LNCAP (cell line): ENCODE data around the gene MCRS1.

Source experiments
- TF ChIP-seq, protein P1 (sequence below): fragments of 450-650 bp; IDR thresholded peaks from 2 replicates; pipeline ENCODE4 v1.5.1; 2017; ENCODE audit warnings: mild to moderate bottlenecking

MCRS1 gene

DNA sequence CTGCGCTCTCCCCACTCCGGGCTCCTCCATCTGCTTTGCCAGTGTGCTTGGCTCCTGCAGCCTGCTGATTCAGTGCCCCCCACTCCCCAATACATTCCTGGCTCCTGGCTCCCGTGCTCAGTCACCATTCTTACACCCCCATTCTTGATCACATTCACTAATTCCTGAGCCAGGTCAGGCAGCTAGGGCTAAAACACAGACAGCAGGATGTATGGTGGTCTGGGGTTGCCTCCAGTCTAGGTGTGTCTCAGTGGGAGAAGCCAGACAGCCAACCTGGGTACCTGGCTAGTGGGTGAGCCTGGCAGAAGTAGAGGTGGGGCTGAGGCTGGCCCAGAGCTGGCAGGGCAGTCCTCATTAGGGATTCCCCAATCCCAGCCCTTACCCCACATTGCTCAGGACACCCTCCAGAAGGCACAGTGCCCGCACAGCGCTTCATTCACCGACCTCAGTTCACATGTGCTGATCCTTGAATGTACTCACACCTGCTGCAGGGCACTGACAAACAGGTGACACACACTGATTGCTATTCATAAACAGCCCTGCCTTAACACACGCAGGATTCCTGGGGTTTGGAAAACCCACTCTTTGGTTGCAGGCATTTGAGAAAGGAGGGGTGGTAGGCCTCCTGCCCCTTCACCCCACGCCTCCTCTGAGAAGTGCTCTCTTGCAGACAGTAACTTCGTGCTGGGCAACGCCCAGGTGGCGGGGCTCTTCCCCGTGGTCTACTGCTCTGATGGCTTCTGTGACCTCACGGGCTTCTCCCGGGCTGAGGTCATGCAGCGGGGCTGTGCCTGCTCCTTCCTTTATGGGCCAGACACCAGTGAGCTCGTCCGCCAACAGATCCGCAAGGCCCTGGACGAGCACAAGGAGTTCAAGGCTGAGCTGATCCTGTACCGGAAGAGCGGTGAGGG, 27.5 kb downstream of the MCRS1 start:
- TF ChIP-seq, protein P1, sequence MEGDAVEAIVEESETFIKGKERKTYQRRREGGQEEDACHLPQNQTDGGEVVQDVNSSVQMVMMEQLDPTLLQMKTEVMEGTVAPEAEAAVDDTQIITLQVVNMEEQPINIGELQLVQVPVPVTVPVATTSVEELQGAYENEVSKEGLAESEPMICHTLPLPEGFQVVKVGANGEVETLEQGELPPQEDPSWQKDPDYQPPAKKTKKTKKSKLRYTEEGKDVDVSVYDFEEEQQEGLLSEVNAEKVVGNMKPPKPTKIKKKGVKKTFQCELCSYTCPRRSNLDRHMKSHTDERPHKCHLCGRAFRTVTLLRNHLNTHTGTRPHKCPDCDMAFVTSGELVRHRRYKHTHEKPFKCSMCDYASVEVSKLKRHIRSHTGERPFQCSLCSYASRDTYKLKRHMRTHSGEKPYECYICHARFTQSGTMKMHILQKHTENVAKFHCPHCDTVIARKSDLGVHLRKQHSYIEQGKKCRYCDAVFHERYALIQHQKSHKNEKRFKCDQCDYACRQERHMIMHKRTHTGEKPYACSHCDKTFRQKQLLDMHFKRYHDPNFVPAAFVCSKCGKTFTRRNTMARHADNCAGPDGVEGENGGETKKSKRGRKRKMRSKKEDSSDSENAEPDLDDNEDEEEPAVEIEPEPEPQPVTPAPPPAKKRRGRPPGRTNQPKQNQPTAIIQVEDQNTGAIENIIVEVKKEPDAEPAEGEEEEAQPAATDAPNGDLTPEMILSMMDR: no peak

DNA sequence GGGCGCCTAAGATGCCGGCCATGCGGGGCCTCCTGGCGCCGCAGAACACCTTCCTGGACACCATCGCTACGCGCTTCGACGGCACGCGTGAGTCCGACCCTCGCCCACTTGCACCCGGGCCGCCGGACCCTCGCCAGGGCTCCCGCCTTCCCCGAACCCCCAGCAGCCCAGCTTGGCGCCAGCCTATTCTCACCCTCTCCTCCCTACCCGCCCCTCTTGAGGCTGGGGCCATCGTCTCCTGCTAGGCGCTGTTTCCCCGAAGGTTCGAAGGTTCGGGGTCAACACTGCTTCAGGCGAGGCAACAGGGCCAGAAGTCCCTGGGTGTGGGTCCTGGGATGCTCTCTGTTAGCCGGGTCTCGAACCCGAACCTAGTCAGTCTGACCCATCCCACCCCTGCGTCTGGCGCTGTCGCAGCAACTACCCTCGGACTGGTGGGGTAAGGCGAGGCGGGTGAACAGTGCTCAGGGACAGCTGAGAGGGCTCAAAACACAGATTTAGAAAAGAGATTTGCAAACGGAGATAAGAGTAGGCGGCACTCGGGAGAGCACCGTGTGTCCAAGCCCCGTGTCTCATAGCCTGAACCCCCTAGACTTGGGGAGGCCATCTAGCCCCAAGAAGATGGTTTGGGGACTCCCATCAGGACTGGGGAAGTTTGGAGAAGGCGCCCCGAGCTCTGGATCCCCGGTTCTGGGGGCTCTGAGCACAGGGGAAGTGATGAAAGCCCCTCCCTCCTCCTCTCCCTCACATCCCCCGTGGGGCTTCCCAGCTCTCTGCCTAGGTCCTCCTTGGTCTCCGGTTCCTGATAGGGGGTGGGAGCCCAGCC, 28.3 kb downstream of the MCRS1 start:
- TF ChIP-seq, protein P1: no peak

DNA sequence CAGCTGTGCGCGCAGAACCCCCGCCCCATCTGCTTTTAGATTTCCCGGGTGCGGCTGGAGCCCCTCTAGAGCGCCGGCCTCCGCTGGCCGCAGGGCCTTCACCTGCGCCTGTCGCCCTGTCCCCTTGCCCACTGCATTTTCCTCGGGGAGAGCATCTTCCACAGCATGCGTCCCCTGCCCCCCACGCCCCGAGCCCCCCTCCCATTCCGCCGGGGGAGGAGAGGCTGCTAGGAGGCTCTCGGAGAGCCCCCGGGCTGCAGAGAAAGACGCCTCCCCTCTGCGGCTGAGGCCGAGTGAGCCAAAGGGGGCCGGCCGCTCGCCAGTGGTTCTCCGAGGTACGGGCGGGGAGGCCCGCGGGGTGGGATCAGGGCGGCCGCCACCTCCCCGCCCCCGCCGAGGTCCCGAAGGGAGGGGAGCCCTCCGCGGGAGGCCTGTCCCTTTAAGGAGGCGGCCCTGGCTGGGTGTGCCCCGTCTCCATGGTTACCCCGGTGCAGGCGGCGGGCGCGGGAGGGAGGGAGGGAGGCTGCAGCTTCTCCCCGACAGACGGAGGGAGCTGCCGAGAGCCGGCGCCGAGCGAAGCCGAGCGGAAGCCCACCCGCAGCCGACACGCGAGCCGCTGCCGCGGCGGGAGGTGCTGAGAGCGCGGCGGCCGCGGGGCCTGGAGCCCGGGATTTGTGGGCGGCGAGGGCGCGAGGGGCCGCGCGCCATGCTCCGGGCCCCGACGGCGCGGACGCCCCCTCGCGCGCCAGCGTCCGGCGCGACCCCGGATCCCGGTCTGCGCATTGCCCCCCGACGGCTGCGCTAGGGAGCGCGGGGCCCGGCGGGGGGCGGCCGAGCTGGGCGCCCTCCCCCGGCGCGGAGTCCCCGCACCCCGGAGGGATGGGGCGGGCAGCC, 29.2 kb downstream of the MCRS1 start, which contains the start of gene KCNH3:
TSS of gene KCNH3 (plus strand) at position 521 of the 894 bp plus-strand sequence. CDS start 387 bp downstream, outside the sequence.
- TF ChIP-seq, protein P1: no peak

DNA sequence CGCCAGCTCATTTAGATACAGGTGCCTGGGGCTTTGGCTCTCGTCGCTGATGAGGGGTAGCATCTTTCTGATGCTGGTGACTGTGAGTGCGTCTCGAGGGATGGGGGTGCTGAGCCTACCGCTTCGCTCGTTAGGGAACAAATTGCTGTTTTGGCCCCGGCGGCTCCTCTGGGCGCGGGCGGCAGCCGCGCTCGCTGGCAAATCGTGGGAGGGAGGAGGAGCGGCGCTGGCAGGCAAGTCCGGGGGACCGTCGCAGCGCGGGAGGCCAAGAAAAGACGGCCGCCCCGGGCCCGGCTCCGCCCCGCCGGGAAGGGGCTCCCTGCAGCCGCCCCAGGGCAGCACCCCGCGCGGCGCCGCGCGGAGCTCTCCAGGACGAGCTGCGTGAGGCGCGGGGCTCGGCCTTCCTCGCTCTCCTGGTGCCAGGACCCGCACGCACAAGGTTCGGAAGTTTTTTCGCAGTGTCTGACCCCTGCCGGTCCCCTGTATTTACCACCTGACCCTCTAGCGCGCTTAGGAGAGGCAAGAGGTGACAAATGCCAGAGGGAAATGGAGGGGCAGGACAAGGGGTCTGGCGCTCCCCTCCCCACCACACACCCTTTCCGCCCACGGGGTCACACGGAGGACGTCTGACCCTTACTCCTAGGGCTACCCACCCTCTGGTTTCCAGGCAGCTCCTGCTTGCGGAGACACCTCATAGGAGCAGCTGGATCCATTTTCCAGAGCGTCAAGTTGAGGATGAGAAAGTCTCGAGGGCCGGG, 30.0 kb downstream of the MCRS1 start:
- TF ChIP-seq, protein P1: no peak

DNA sequence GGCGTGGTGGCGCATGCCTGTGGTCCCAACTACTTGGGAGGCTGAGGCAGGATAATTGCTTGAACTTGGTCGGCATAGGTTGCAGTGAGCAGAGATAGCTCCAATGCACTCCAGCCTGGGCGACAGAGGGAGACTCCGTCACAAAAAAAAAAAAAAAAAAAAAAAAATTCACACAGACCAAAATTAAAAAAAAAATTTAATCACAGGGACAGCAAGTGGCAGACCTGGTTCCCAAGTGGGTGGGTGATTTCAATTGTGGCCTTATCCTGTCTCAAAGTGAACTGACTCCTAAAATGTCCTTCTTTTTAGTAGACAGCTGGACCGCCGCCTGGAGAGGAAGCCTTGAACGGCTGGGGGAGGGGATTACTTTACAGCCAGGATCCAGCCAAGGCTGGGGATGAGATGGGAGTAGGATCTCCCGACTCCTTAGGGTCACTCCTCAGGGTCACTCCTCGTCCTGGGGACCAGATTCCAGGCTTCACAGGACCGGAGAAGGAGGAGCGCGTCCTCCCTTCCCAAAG, 30.7 kb downstream of the MCRS1 start:
- TF ChIP-seq, protein P1: no peak

DNA sequence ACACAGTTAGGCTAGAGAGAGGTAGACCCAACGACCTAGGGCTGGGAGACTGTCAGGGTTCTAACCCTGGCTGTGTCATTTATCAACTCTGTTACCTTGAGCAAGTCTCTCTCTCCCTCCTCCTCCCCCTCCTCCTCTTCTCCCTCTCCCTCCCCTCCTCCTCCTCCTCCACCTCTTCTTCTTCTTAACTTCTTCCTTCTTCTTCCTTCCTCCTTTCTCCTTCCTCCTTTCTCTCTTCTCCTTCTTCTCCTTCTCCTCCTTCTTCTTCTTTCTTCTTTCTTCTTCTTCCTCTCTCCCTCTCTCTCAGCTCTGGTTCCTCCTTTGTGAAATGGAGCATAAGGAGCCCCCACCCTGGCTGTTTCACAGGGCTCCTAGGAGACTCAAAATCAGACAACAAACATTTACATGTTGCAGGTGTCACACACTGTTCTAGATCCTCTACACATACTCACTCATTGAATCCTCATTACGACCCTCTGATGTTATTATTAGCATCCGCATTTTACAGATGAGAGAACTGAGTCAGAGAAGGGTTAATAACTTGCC, 31.3 kb downstream of the MCRS1 start:
- TF ChIP-seq, protein P1: no peak
